Esophagus squamous epithelium (tissue), 4 donors: Measurements from ENCODE around the gene NR5A2.

ENCODE experiments used
- POLR2A ChIP-seq, 4 donors: fragments of 450-650 bp; IDR thresholded peaks; one replicate each; pipeline ENCODE4 v1.6.1; 2017; ENCODE audit warnings: antibody characterized with exemption in 4 of 4, mild to moderate bottlenecking in 4 of 4, moderate library complexity in 3 of 4
- TF ChIP-seq, protein P1 (sequence below), 6 experiments: fragments of 450-650 bp in 4 of 6; fragments of 200-600 bp in 2 of 6; sonication (generic) in 2 of 6; IDR thresholded peaks; one replicate each; pipeline ENCODE4 v1.5.1; 2016 to 2019; ENCODE audit warnings: antibody characterized with exemption in 6 of 6, mild to moderate bottlenecking in 4 of 6, moderate library complexity in 4 of 6

DNA sequence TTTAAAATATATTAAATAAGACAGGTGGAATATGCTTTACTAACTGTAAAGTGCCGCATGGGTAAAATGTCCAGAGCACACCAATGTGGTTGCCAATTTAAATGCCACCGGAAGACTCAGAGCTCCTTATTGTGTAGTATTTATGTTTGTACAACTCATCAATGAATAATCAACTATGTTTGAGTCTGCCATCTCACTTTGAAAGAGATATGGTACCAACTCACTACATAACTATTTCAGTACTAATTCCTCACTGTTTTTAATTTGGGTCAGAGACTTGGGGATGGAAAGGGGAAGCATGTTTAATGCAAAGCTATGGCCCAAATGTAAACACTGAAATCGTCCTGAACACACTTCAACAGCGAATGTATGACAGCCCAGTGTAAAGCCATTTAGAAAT lies 144.8 kb downstream of the NR5A2 start:
- no peak for TF ChIP-seq POLR2A (IDR thresholded peaks at IDR 0.05)
- TF ChIP-seq, protein P1, sequence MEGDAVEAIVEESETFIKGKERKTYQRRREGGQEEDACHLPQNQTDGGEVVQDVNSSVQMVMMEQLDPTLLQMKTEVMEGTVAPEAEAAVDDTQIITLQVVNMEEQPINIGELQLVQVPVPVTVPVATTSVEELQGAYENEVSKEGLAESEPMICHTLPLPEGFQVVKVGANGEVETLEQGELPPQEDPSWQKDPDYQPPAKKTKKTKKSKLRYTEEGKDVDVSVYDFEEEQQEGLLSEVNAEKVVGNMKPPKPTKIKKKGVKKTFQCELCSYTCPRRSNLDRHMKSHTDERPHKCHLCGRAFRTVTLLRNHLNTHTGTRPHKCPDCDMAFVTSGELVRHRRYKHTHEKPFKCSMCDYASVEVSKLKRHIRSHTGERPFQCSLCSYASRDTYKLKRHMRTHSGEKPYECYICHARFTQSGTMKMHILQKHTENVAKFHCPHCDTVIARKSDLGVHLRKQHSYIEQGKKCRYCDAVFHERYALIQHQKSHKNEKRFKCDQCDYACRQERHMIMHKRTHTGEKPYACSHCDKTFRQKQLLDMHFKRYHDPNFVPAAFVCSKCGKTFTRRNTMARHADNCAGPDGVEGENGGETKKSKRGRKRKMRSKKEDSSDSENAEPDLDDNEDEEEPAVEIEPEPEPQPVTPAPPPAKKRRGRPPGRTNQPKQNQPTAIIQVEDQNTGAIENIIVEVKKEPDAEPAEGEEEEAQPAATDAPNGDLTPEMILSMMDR (IDR thresholded peaks at IDR 0.05) = no peak
